AG09319 (cell line): ENCODE results near the gene KRT75.

Source experiments
- DNase-seq: peaks from one replicate; pipeline ENCODE4 v3.0.0-alpha.2; 2010; ENCODE audit warnings: low read depth; ENCODE audit errors: extremely low read depth
- CTCF ChIP-seq: IDR thresholded peaks from 2 replicates; pipeline ENCODE4 v1.5.1; 2011; ENCODE audit warnings: low read depth, mild to moderate bottlenecking, inconsistent platforms, low read length, moderate library complexity

Gene KRT75

GRCh38 chr12:52434081-52434733, at the start of gene KRT75:
Gene KRT75 (minus strand): TSS chr12:52434371. CDS start chr12:52434304, 67 bp downstream.
- no peak for TF ChIP-seq CTCF
- no peak for DNase-seq

GRCh38 chr12:52480073-52480472, 45.9 kb upstream of the KRT75 start:
- no peak for DNase-seq

GRCh38 chr12:52477651-52478050, 43.5 kb upstream of the KRT75 start:
- no peak for DNase-seq
- TF ChIP-seq CTCF: no peak

More at GRCh38 chr12:52480073-52480472, 45.9 kb upstream of the KRT75 start:
- no peak for TF ChIP-seq CTCF

GRCh38 chr12:52474212-52474611, 40.0 kb upstream of the KRT75 start:
- DNase-seq: no peak
- TF ChIP-seq CTCF: no peak

GRCh38 chr12:52473768-52474167, 39.6 kb upstream of the KRT75 start, which contains the start of gene KRT6C:
Gene KRT6C (minus strand): TSS chr12:52473805. CDS start chr12:52473737, 68 bp downstream.
- TF ChIP-seq CTCF: no peak
- DNase-seq: no peak

GRCh38 chr12:52469853-52470252, 35.7 kb upstream of the KRT75 start:
- no peak for DNase-seq
- no peak for TF ChIP-seq CTCF

- TF ChIP-seq CTCF: no peak
Observed at GRCh38 chr12:52464897-52465296, 30.7 kb upstream of the KRT75 start.

More at GRCh38 chr12:52464897-52465296, 30.7 kb upstream of the KRT75 start:
- DNase-seq: no peak
